GM18505 (cell line): ENCODE data around the gene SEC11A.

Experiments used
- ATAC-seq: cut with Tn5 transposase; IDR thresholded peaks from one replicate; pipeline ENCODE4 v1.9.1; 2021; ENCODE audit not compliant: unreplicated experiment
- POLR2A ChIP-seq: IDR thresholded peaks from 4 replicates; pipeline ENCODE4 v1.6.1; 2011; ENCODE audit warnings: borderline replicate concordance; ENCODE audit not compliant: insufficient read depth, insufficient read length; ENCODE audit errors: extremely low read depth

The SEC11A gene

DNA sequence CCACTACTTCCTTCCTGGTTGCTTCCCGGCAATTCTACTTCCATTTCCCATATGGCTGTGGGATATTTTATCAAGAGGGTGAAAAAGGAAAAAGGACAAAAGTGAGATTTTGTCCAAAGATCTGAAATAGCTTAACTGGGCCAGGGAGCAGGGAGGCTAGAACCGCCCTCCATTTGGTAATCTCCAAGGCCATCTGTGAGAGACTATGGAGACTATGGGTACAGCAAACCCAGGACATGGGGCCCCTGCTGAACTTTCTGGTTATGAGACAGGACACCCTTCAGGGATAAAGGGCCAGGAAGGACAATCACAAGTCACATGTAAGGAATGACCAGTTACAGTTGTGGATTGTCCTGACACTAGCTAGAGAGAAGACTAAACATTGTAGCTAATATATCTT, 90.8 kb downstream of the SEC11A start:
- no peak for TF ChIP-seq POLR2A
- no peak for ATAC-seq

GRCh38 chr15:84624359-84624758, 91.6 kb downstream of the SEC11A start:
- no peak for TF ChIP-seq POLR2A
- no peak for ATAC-seq

DNA sequence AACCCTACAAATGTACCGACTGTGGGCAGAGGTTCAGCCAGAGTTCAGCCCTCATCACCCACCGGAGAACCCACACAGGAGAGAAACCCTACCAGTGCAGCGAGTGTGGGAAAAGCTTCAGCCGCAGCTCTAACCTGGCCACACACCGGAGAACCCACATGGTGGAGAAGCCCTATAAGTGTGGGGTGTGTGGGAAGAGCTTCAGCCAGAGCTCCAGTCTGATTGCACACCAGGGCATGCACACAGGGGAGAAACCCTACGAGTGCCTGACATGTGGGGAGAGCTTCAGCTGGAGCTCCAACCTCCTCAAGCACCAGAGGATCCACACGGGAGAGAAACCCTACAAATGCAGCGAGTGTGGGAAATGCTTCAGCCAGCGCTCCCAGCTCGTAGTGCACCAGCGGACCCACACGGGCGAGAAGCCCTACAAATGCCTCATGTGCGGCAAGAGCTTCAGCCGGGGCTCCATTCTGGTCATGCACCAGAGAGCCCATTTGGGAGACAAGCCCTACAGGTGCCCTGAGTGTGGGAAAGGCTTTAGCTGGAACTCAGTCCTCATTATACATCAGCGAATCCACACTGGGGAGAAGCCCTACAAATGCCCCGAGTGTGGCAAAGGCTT, 94.5 kb downstream of the SEC11A start:
- no peak for TF ChIP-seq POLR2A

DNA sequence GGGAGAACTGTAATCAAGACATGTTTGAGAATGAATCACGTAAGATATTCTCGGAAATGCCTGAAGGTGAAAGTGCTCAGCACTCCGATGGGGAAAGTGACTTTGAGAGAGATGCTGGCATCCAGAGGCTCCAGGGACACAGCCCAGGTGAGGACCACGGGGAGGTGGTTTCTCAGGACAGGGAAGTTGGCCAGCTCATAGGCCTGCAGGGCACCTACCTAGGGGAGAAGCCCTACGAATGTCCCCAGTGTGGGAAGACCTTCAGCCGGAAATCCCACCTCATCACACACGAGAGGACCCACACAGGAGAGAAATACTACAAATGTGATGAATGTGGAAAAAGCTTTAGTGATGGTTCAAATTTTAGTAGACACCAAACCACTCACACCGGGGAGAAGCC, 95.3 kb downstream of the SEC11A start:
- TF ChIP-seq POLR2A, result no peak
- ATAC-seq, result no peak

More for the DNA sequence above, 94.5 kb downstream of the SEC11A start:
- no peak for ATAC-seq
